Effector memory CD8-positive, alpha-beta T cell (primary cell): ENCODE results near the gene ABCF3.

Source experiments
- ATAC-seq: fragments of 150-1000 bp; cut with Tn5 transposase; replicated peaks from 2 replicates; pipeline ENCODE4 v1.10.0; 2021; ENCODE audit warnings: mild to moderate bottlenecking, moderate library complexity
- DNase-seq, 3 experiments: peaks; one replicate each; pipeline ENCODE4 v3.0.0; 2021
- H3K27ac Mint-ChIP-seq, 2 donors: one replicate each; pipeline ENCODE4 v1.8.0; 2022; ENCODE audit warnings: mild to moderate bottlenecking in 2 of 2, mixed read lengths in 2 of 2, moderate library complexity in 2 of 2
- H3K27me3 Mint-ChIP-seq, 2 donors: one replicate each; pipeline ENCODE4 v1.8.0; 2022; ENCODE audit warnings: mixed read lengths in 2 of 2
- H3K36me3 Mint-ChIP-seq: one replicate; pipeline ENCODE4 v1.8.0; 2022; ENCODE audit warnings: mild to moderate bottlenecking, moderate library complexity, mixed read lengths; ENCODE audit not compliant: insufficient read depth
- H3K4me1 Mint-ChIP-seq, 2 donors: one replicate each; pipeline ENCODE4 v1.8.0; 2022; ENCODE audit warnings: low read depth in 2 of 2, mixed read lengths in 2 of 2
- H3K4me3 Mint-ChIP-seq, 2 donors: one replicate each; pipeline ENCODE4 v1.8.0; 2022; ENCODE audit warnings: mild to moderate bottlenecking in 2 of 2, mixed read lengths in 2 of 2, moderate library complexity in 2 of 2
- H3K9me3 Mint-ChIP-seq, 2 donors: one replicate each; pipeline ENCODE4 v1.8.0; 2022; ENCODE audit warnings: mixed read lengths in 2 of 2

The ABCF3 gene

DNA sequence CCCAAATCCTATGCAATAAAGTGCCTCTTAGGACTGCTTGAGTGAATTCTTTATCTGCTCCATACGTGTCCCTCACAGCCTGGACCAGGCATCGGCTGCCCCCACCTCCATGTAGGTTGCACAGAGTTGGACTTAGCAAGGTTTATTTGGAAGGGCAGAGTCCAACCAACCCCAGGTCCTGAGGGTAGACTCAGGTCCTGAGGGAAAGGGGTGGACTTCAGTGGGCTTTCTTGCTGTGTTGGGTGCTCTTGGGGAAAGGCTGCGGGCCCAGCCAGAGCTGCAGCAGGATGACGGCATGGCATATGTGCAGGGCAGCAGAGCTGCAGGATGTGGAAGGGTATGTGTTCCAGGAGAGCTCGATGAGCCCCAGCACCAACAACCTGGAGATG is 56.3 kb downstream of the ABCF3 start:
- Mint-ChIP-seq H3K4me3 (no peak overlapping the region), H3K9me3 (no peaks in the 10 kb centered on the region), H3K27me3 (no peaks in the 10 kb centered on the region), H3K4me1 (peaks cover 6 to 11% of the 10 kb centered on the region in 2 donors), H3K27ac (no peak overlapping the region), H3K36me3 (peaks cover 25% of the 10 kb centered on the region)
- ATAC-seq (no peak), DNase-seq (no peak)
